Vagina (tissue), 2 donors: ENCODE data around the gene SHTN1.

ENCODE experiments used
- CTCF ChIP-seq, 3 experiments: fragments of 450-650 bp in 2 of 3; fragments of 200-600 bp in 1 of 3; sonication (generic) in 1 of 3; IDR thresholded peaks; one replicate each; pipeline ENCODE4 v1.5.1; 2017 to 2019; ENCODE audit warnings: antibody characterized with exemption in 3 of 3, mild to moderate bottlenecking in 2 of 3, moderate library complexity in 2 of 3
- POLR2A ChIP-seq, 2 donors: fragments of 450-650 bp; IDR thresholded peaks; one replicate each; pipeline ENCODE4 v1.6.1; 2017; ENCODE audit warnings: antibody characterized with exemption in 2 of 2, mild to moderate bottlenecking in 2 of 2, moderate library complexity in 2 of 2
- POLR2AphosphoS5 ChIP-seq, 2 donors: sonication (generic); formaldehyde crosslinking; IDR thresholded peaks; one replicate each; pipeline ENCODE4 v1.9.0; 2017; ENCODE audit warnings: antibody characterized with exemption in 2 of 2, mild to moderate bottlenecking in 2 of 2, low read depth in 1 of 2; ENCODE audit not compliant: insufficient read depth in 1 of 2

GRCh38 chr10:116836083-116836482 lies 168.9 kb downstream of the SHTN1 start:
- TF ChIP-seq POLR2AphosphoS5 (IDR thresholded peaks at IDR 0.05; ENCODE audit: insufficient read depth in 1 of 2, low read depth in 1 of 2) = no peak
- TF ChIP-seq CTCF (IDR thresholded peaks at IDR 0.05) = no peak
- no peak for TF ChIP-seq POLR2A (IDR thresholded peaks at IDR 0.05)
